Mucosa of stomach (tissue), 1 donor: ENCODE results near the gene ZNF438.

ENCODE experiments used
- H3K27me3 ChIP-seq: one replicate; pipeline ENCODE4 v1.7.0; 2013; ENCODE audit warnings: mild to moderate bottlenecking, low read length; ENCODE audit not compliant: control insufficient read depth, insufficient read depth
- H3K36me3 ChIP-seq: one replicate; pipeline ENCODE4 v1.7.0; 2013; ENCODE audit warnings: low read length; ENCODE audit not compliant: control insufficient read depth, insufficient read depth
- H3K4me1 ChIP-seq: one replicate; pipeline ENCODE4 v1.7.0; 2013; ENCODE audit warnings: mild to moderate bottlenecking, low read length; ENCODE audit not compliant: control insufficient read depth, insufficient read depth
- H3K4me3 ChIP-seq: one replicate; pipeline ENCODE4 v1.7.0; 2013; ENCODE audit warnings: low read length
- H3K9ac ChIP-seq: one replicate; pipeline ENCODE4 v1.7.0; 2013; ENCODE audit warnings: mild to moderate bottlenecking, low read length, moderate library complexity
- H3K9me3 ChIP-seq: one replicate; pipeline ENCODE4 v1.7.0; 2013; ENCODE audit warnings: mild to moderate bottlenecking, low read length, moderate library complexity; ENCODE audit not compliant: control insufficient read depth
- donor health status: Pancreatic carcinoma.

The ZNF438 gene

GRCh38 chr10:30861976-30862375 lies 169.7 kb downstream of the ZNF438 start:
- H3K4me1 ChIP-seq: no peaks in the 10 kb centered on the region
- H3K27me3 ChIP-seq: no peaks in the 10 kb centered on the region
- H3K9me3 ChIP-seq: no peaks in the 10 kb centered on the region
- H3K36me3 ChIP-seq: no peaks in the 10 kb centered on the region
- H3K4me3 ChIP-seq: no peak overlapping the region
- H3K9ac ChIP-seq: no peak overlapping the region

- Histone ChIP-seq H3K9me3 (no peaks in the 10 kb centered on the region), H3K36me3 (no peaks in the 10 kb centered on the region), H3K4me3 (no peak overlapping the region), H3K9ac (no peak overlapping the region), H3K4me1 (no peaks in the 10 kb centered on the region), H3K27me3 (no peaks in the 10 kb centered on the region)
These were observed 170.4 kb downstream of the ZNF438 start for GRCh38 chr10:30861221-30861620.

GRCh38 chr10:30858499-30858898 lies 173.2 kb downstream of the ZNF438 start:
- Histone ChIP-seq H3K4me3 (no peak overlapping the region), H3K9ac (no peak overlapping the region), H3K4me1 (no peaks in the 10 kb centered on the region), H3K27me3 (no peaks in the 10 kb centered on the region), H3K9me3 (no peaks in the 10 kb centered on the region), H3K36me3 (no peaks in the 10 kb centered on the region)

- no peaks in the 10 kb centered on the region for H3K27me3 ChIP-seq
- H3K9ac ChIP-seq: no peak overlapping the region
- H3K36me3 ChIP-seq: no peaks in the 10 kb centered on the region
- H3K4me3 ChIP-seq: no peak overlapping the region
- H3K9me3 ChIP-seq: no peaks in the 10 kb centered on the region
- H3K4me1 ChIP-seq: no peaks in the 10 kb centered on the region
These were observed 173.9 kb downstream of the ZNF438 start for GRCh38 chr10:30857803-30858202.

DNA sequence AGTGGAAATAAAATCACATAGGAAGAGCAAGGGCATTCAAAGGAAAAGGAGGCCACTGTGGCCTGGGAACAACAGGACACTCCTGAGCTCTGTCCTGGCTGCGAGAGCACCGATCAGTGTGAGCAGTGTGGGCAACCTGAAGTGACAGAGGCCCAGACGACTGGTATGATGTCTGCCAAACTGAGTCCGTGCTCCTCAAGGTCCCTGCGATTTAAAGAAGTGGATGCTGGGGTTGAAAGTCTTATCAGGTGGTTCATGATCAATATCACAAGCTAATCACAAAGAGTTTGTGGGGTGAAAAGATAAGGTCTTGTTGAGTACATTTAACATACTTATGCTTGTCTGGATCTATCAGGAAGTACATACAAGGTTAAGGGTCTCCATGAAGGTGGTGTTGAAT lies 176.5 kb downstream of the ZNF438 start:
- Histone ChIP-seq H3K4me1 (no peaks in the 10 kb centered on the region), H3K27me3 (no peaks in the 10 kb centered on the region), H3K9ac (no peak overlapping the region), H3K9me3 (no peaks in the 10 kb centered on the region), H3K36me3 (no peaks in the 10 kb centered on the region), H3K4me3 (no peak overlapping the region)

DNA sequence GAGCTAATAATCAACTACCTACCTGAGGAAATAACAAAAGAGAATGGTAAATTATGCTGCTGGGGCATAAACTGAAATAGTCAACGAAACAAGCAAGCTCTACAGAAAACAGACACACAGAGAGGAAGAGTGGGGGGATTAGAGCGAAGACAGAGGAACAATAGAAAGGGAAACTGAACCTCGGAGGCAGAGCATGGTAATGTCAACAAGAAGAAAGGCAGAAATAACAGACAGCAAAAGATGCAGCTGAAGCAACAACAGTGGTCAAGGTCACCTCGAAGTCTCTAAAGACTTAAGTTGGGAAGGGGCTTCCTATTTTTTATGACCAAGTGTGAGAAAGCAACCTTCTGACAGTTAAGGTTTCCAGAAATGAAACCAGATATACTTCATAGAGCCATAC lies 177.0 kb downstream of the ZNF438 start:
- H3K9ac ChIP-seq: no peak overlapping the region
- no peak overlapping the region for H3K4me3 ChIP-seq
- H3K4me1 ChIP-seq: no peaks in the 10 kb centered on the region
- no peaks in the 10 kb centered on the region for H3K27me3 ChIP-seq
- H3K36me3 ChIP-seq: no peaks in the 10 kb centered on the region
- no peaks in the 10 kb centered on the region for H3K9me3 ChIP-seq

GRCh38 chr10:30853066-30853465 lies 178.6 kb downstream of the ZNF438 start:
- H3K36me3 ChIP-seq: no peaks in the 10 kb centered on the region
- no peaks in the 10 kb centered on the region for H3K27me3 ChIP-seq
- no peak overlapping the region for H3K9ac ChIP-seq
- H3K9me3 ChIP-seq: no peaks in the 10 kb centered on the region
- H3K4me3 ChIP-seq: no peak overlapping the region
- no peaks in the 10 kb centered on the region for H3K4me1 ChIP-seq

- H3K4me1 ChIP-seq: no peaks in the 10 kb centered on the region
- H3K4me3 ChIP-seq: no peak overlapping the region
These were observed 180.9 kb downstream of the ZNF438 start for GRCh38 chr10:30850776-30851175.

GRCh38 chr10:30849231-30850035 lies 182.2 kb downstream of the ZNF438 start:
- H3K9ac ChIP-seq: no peak overlapping the region
- no peaks in the 10 kb centered on the region for H3K36me3 ChIP-seq
- H3K4me1 ChIP-seq: no peaks in the 10 kb centered on the region
- no peaks in the 10 kb centered on the region for H3K9me3 ChIP-seq
- H3K4me3 ChIP-seq: no peak overlapping the region
- no peaks in the 10 kb centered on the region for H3K27me3 ChIP-seq

More at GRCh38 chr10:30850776-30851175, 180.9 kb downstream of the ZNF438 start:
- no peaks in the 10 kb centered on the region for H3K36me3 ChIP-seq
- no peaks in the 10 kb centered on the region for H3K9me3 ChIP-seq
- no peaks in the 10 kb centered on the region for H3K27me3 ChIP-seq
- no peak overlapping the region for H3K9ac ChIP-seq

DNA sequence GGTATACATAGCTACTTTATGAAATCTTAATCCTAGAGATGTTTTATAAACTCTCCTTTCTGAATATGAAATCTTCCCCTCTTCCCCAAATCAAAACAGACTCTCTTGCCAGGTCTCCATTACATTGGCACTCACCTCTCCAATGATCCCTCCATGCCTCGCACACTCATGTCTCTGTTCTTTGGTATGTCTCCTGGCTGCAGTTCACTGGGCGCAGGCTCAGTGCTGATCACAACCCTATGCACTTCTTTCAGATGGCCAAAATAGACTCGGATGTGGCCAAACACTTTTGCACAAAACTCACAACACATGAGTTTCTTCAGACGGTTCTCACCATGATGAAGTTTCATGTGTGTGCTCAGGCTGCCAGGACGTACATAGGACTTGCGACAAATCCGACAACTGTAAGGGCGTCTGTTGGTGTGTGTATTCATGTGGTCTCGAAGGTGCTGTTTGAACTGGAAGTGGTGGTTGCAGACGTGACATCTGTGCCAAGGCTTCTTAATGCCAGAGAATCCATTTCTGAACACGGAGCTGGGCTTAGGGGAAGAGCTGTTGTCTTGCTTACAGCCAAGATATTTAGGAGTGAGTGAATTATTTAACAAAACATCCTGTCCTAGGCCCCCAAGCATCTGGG lies 183.2 kb downstream of the ZNF438 start:
- no peaks in the 10 kb centered on the region for H3K4me1 ChIP-seq
- H3K9me3 ChIP-seq: no peaks in the 10 kb centered on the region
- H3K27me3 ChIP-seq: no peaks in the 10 kb centered on the region
- H3K9ac ChIP-seq: no peak overlapping the region
- no peak overlapping the region for H3K4me3 ChIP-seq
- H3K36me3 ChIP-seq: no peaks in the 10 kb centered on the region

DNA sequence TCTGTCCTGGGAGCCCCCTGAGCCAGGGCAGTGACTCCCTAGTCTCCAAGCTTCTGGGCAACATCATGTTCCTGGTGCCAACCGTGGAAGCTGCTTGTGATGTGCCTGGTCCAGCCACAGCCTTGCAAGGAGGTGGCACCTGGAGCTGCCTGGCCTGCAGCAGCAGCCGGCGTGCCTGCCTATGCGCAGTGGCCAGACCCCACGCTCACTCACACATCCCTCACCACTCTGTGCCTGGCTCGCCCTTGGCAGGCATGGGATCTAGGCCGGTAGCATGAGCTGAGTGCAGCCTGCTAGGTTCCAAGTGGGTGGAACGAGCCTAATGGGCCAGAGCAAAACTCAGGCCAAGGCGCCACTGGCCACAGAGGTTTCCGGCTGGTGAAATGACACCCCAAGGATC lies 184.0 kb downstream of the ZNF438 start:
- no peaks in the 10 kb centered on the region for H3K9me3 ChIP-seq

DNA sequence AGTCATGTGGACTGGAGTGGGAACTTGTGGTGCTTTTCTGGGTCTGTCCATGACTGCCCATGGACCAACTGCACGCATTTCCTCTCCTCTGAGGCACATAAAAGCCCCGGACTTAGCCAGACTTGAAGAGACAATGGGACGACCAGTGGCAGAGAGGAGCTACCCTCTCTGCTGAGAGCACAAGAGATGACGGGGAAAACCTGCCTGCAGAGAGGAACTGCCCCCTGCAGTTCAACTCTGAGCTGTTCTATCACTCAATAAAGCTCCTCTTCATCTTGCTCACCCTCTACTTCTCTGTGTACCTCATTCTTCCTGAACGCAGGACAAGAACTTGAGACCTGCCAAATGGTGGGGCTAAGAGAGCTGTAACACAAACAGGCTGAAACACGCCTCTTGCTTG lies 184.5 kb downstream of the ZNF438 start:
- Histone ChIP-seq H3K4me1 (no peaks in the 10 kb centered on the region), H3K36me3 (no peaks in the 10 kb centered on the region)

More for the DNA sequence above, 184.0 kb downstream of the ZNF438 start:
- Histone ChIP-seq H3K4me3 (no peak overlapping the region), H3K4me1 (no peaks in the 10 kb centered on the region), H3K36me3 (no peaks in the 10 kb centered on the region), H3K27me3 (no peaks in the 10 kb centered on the region), H3K9ac (no peak overlapping the region)

More for the DNA sequence above, 184.5 kb downstream of the ZNF438 start:
- H3K27me3 ChIP-seq: no peaks in the 10 kb centered on the region
- H3K9me3 ChIP-seq: no peaks in the 10 kb centered on the region
- H3K9ac ChIP-seq: no peak overlapping the region
- H3K4me3 ChIP-seq: no peak overlapping the region
